ENCODE data around the gene RBM42.

- TF ChIP-seq, protein P1, sequence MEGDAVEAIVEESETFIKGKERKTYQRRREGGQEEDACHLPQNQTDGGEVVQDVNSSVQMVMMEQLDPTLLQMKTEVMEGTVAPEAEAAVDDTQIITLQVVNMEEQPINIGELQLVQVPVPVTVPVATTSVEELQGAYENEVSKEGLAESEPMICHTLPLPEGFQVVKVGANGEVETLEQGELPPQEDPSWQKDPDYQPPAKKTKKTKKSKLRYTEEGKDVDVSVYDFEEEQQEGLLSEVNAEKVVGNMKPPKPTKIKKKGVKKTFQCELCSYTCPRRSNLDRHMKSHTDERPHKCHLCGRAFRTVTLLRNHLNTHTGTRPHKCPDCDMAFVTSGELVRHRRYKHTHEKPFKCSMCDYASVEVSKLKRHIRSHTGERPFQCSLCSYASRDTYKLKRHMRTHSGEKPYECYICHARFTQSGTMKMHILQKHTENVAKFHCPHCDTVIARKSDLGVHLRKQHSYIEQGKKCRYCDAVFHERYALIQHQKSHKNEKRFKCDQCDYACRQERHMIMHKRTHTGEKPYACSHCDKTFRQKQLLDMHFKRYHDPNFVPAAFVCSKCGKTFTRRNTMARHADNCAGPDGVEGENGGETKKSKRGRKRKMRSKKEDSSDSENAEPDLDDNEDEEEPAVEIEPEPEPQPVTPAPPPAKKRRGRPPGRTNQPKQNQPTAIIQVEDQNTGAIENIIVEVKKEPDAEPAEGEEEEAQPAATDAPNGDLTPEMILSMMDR (IDR thresholded peaks at IDR 0.05), result no peak
- TF ChIP-seq POLR2A (IDR thresholded peaks at IDR 0.05) (no peak), EP300 (IDR thresholded peaks at IDR 0.05) (no peak)
These were observed 40.7 kb downstream of the RBM42 start for GRCh38 chr19:35669566-35669965.
